ENCODE measurements around the gene TRPV6. TPM values are rescaled to one million over a fixed set of nuclear protein-coding genes. Genes with fewer than 3 reads are reported as not detected.

TRPV6 gene
- total and polyA plus RNA-seq, 2 experiments from 2014 or later = 0.08 to 0.80 TPM

DNA sequence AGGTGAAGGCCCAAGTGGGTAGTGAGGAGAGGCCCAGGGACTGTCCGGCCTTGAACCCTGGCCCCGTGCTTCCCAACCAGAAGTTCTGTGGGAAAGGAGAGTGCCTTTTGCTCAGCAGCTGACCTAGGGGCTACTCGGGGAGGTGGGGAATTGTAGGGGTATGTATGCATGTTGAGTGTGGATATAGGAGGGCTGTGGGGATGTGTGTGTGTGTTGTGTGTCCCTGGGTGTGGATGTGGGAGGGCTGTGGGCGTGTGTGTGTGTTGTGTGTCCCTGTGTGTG lies 18.5 kb downstream of the TRPV6 start:
- ATAC-seq = no peak
- H3K27me3 Mint-ChIP-seq (ENCODE audit: insufficient read depth, low read depth, poor library complexity) = peaks cover 13% of the 10 kb centered on the region
- H3K4me3 Mint-ChIP-seq = no peak overlapping the region
- Histone ChIP-seq H3K27me3 (ENCODE audit: insufficient read depth) (no peaks in the 10 kb centered on the region), H2AFZ (no peak overlapping the region), H3K27ac (ENCODE audit: low read depth) (no peak overlapping the region), H3K4me1 (ENCODE audit: insufficient read depth) (peaks cover 14% of the 10 kb centered on the region), H3K79me2 (replicated peaks; ENCODE audit: insufficient read depth) (no peaks in the 10 kb centered on the region), H4K20me1 (replicated peaks; ENCODE audit: insufficient read depth) (no peaks in the 10 kb centered on the region), H3K4me3 (no peak overlapping the region), H3K36me3 (ENCODE audit: insufficient read depth) (no peaks in the 10 kb centered on the region; the same call in 1 of the 2 replicates), H3F3A (replicated peaks; ENCODE audit: low read depth) (no peaks in the 10 kb centered on the region), H3K4me2 (no peak overlapping the region), H3K9me2 (ENCODE audit: insufficient read depth) (no peaks in the 10 kb centered on the region)
- no peak for TF ChIP-seq NANOG (IDR thresholded peaks at IDR 0.05; ENCODE audit: borderline replicate concordance)
- no peak for TF ChIP-seq STAT1 (IDR thresholded peaks at IDR 0.05; ENCODE audit: unreplicated experiment)
- TF ChIP-seq EZH2phosphoT487 (IDR thresholded peaks at IDR 0.05; ENCODE audit: unreplicated experiment) = no peak
- TF ChIP-seq ZNF331 (CRISPR knock-in tag; IDR thresholded peaks at IDR 0.05; ENCODE audit: low read depth) = no peak
- no peak for TF ChIP-seq JUNB (IDR thresholded peaks at IDR 0.05; ENCODE audit: unreplicated experiment)
- TF ChIP-seq, protein P1, sequence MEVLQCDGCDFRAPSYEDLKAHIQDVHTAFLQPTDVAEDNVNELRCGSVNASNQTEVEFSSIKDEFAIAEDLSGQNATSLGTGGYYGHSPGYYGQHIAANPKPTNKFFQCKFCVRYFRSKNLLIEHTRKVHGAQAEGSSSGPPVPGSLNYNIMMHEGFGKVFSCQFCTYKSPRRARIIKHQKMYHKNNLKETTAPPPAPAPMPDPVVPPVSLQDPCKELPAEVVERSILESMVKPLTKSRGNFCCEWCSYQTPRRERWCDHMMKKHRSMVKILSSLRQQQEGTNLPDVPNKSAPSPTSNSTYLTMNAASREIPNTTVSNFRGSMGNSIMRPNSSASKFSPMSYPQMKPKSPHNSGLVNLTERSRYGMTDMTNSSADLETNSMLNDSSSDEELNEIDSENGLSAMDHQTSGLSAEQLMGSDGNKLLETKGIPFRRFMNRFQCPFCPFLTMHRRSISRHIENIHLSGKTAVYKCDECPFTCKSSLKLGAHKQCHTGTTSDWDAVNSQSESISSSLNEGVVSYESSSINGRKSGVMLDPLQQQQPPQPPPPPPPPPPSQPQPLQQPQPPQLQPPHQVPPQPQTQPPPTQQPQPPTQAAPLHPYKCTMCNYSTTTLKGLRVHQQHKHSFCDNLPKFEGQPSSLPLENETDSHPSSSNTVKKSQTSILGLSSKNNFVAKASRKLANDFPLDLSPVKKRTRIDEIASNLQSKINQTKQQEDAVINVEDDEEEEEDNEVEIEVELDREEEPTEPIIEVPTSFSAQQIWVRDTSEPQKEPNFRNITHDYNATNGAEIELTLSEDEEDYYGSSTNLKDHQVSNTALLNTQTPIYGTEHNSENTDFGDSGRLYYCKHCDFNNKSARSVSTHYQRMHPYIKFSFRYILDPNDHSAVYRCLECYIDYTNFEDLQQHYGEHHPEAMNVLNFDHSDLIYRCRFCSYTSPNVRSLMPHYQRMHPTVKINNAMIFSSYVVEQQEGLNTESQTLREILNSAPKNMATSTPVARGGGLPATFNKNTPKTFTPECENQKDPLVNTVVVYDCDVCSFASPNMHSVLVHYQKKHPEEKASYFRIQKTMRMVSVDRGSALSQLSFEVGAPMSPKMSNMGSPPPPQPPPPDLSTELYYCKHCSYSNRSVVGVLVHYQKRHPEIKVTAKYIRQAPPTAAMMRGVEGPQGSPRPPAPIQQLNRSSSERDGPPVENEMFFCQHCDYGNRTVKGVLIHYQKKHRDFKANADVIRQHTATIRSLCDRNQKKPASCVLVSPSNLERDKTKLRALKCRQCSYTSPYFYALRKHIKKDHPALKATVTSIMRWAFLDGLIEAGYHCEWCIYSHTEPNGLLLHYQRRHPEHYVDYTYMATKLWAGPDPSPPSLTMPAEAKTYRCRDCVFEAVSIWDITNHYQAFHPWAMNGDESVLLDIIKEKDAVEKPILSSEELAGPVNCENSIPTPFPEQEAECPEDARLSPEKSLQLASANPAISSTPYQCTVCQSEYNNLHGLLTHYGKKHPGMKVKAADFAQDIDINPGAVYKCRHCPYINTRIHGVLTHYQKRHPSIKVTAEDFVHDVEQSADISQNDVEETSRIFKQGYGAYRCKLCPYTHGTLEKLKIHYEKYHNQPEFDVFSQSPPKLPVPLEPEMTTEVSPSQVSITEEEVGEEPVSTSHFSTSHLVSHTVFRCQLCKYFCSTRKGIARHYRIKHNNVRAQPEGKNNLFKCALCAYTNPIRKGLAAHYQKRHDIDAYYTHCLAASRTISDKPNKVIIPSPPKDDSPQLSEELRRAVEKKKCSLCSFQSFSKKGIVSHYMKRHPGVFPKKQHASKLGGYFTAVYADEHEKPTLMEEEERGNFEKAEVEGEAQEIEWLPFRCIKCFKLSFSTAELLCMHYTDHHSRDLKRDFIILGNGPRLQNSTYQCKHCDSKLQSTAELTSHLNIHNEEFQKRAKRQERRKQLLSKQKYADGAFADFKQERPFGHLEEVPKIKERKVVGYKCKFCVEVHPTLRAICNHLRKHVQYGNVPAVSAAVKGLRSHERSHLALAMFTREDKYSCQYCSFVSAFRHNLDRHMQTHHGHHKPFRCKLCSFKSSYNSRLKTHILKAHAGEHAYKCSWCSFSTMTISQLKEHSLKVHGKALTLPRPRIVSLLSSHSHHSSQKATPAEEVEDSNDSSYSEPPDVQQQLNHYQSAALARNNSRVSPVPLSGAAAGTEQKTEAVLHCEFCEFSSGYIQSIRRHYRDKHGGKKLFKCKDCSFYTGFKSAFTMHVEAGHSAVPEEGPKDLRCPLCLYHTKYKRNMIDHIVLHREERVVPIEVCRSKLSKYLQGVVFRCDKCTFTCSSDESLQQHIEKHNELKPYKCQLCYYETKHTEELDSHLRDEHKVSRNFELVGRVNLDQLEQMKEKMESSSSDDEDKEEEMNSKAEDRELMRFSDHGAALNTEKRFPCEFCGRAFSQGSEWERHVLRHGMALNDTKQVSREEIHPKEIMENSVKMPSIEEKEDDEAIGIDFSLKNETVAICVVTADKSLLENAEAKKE (CRISPR knock-in tag; IDR thresholded peaks at IDR 0.05) = no peak
- TF ChIP-seq, protein P2, sequence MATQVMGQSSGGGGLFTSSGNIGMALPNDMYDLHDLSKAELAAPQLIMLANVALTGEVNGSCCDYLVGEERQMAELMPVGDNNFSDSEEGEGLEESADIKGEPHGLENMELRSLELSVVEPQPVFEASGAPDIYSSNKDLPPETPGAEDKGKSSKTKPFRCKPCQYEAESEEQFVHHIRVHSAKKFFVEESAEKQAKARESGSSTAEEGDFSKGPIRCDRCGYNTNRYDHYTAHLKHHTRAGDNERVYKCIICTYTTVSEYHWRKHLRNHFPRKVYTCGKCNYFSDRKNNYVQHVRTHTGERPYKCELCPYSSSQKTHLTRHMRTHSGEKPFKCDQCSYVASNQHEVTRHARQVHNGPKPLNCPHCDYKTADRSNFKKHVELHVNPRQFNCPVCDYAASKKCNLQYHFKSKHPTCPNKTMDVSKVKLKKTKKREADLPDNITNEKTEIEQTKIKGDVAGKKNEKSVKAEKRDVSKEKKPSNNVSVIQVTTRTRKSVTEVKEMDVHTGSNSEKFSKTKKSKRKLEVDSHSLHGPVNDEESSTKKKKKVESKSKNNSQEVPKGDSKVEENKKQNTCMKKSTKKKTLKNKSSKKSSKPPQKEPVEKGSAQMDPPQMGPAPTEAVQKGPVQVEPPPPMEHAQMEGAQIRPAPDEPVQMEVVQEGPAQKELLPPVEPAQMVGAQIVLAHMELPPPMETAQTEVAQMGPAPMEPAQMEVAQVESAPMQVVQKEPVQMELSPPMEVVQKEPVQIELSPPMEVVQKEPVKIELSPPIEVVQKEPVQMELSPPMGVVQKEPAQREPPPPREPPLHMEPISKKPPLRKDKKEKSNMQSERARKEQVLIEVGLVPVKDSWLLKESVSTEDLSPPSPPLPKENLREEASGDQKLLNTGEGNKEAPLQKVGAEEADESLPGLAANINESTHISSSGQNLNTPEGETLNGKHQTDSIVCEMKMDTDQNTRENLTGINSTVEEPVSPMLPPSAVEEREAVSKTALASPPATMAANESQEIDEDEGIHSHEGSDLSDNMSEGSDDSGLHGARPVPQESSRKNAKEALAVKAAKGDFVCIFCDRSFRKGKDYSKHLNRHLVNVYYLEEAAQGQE (IDR thresholded peaks at IDR 0.05; ENCODE audit: unreplicated experiment) = no peak
- no peak for TF ChIP-seq ZNF114 (CRISPR knock-in tag; IDR thresholded peaks at IDR 0.05)
- no peak for TF ChIP-seq POLR2AphosphoS5 (IDR thresholded peaks at IDR 0.05; ENCODE audit: low read depth)
- no peak for TF ChIP-seq CREB1 (CRISPR knock-in tag; IDR thresholded peaks at IDR 0.05; ENCODE audit: low read depth)
- TF ChIP-seq EZH2 (IDR thresholded peaks at IDR 0.05; ENCODE audit: low read depth, unreplicated experiment) = no peak
- TF ChIP-seq, protein P3, sequence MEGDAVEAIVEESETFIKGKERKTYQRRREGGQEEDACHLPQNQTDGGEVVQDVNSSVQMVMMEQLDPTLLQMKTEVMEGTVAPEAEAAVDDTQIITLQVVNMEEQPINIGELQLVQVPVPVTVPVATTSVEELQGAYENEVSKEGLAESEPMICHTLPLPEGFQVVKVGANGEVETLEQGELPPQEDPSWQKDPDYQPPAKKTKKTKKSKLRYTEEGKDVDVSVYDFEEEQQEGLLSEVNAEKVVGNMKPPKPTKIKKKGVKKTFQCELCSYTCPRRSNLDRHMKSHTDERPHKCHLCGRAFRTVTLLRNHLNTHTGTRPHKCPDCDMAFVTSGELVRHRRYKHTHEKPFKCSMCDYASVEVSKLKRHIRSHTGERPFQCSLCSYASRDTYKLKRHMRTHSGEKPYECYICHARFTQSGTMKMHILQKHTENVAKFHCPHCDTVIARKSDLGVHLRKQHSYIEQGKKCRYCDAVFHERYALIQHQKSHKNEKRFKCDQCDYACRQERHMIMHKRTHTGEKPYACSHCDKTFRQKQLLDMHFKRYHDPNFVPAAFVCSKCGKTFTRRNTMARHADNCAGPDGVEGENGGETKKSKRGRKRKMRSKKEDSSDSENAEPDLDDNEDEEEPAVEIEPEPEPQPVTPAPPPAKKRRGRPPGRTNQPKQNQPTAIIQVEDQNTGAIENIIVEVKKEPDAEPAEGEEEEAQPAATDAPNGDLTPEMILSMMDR (conservative IDR thresholded peaks at IDR 0.05; ENCODE audit: low read depth in 2 of 2) = no peak
- TF ChIP-seq, protein P4, sequence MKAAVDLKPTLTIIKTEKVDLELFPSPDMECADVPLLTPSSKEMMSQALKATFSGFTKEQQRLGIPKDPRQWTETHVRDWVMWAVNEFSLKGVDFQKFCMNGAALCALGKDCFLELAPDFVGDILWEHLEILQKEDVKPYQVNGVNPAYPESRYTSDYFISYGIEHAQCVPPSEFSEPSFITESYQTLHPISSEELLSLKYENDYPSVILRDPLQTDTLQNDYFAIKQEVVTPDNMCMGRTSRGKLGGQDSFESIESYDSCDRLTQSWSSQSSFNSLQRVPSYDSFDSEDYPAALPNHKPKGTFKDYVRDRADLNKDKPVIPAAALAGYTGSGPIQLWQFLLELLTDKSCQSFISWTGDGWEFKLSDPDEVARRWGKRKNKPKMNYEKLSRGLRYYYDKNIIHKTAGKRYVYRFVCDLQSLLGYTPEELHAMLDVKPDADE (IDR thresholded peaks at IDR 0.05) = no peak
- H3K27ac Mint-ChIP-seq = no peak overlapping the region
- no peaks in the 10 kb centered on the region for H3K9me3 Mint-ChIP-seq
- DNase-seq (ENCODE audit: low spot score) = no peak
- H3K36me3 Mint-ChIP-seq (ENCODE audit: low read depth) = peaks cover 8% of the 10 kb centered on the region; the same call in 2 of the 3 replicates
- peaks cover 27% of the 10 kb centered on the region for H3K4me1 Mint-ChIP-seq

All from GM23338 (cell line).